Measurements from ENCODE around the gene SAMD1. TPM values are rescaled to one million over a fixed set of nuclear protein-coding genes. Genes with fewer than 3 reads are reported as not detected.

Gene SAMD1
- polyA plus RNA-seq, 2 of the 4 experiments (the other 2 are of a cell fraction) = 8.4 to 28.9 TPM

DNA sequence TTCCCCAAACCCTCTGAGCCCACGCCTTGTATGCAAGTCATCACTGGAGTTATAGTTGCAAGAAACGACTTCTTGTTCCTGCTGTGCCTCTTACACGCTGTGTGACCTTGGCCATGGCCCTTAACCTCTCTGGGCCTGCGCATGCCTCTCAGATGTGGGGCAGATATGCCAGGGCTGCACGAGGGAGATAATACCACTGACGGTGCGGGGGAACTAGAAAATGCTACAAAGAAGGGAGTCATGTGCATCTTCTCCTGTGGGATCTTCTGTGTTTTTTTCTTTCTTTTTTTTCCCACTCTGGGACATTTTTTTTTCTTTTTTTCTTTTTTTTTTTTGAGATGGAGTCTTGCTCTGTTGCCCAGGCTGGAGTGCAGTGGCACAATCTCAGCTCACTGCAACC, 4.3 kb upstream of the SAMD1 start:
- H3K9me3 ChIP-seq = peaks cover 11% of the 10 kb centered on the region
- no peak for TF ChIP-seq HOXB5 (CRISPR knock-in tag; IDR thresholded peaks at IDR 0.05)
- TF ChIP-seq ZFP36 (IDR thresholded peaks at IDR 0.05; ENCODE audit: borderline replicate concordance, partially characterized antibody) = peak; percentile 38
- FAIRE-seq = no peak
- no peak overlapping the region for H3K4me2 ChIP-seq
- ATAC-seq = no peak
- H3K4me1 ChIP-seq = 0 out of 3 replicates have a peak, but pooled peaks cover 4% of the 10 kb centered on the region
- 94% methylated on average over 7 of the region's 7 CpGs for WGBS (ENCODE audit: missing lambda C conversion rate)
- POLR2A ChIA-PET = no interaction called here
- no peak overlapping the region for H3K4me3 ChIP-seq
- H3K27ac ChIP-seq = no peak overlapping the region
- CTCF ChIA-PET = interaction anchor here (2.0 to 3.9 kb wide), 3 partner anchors 19 to 42 kb away, joined by 8 to 25 read pairs (median 8); partner anchors contain the start of gene ASF1B
- no peak for DNase-seq (ENCODE audit: low read depth in 1 of 2, low spot score in 1 of 2)

DNA sequence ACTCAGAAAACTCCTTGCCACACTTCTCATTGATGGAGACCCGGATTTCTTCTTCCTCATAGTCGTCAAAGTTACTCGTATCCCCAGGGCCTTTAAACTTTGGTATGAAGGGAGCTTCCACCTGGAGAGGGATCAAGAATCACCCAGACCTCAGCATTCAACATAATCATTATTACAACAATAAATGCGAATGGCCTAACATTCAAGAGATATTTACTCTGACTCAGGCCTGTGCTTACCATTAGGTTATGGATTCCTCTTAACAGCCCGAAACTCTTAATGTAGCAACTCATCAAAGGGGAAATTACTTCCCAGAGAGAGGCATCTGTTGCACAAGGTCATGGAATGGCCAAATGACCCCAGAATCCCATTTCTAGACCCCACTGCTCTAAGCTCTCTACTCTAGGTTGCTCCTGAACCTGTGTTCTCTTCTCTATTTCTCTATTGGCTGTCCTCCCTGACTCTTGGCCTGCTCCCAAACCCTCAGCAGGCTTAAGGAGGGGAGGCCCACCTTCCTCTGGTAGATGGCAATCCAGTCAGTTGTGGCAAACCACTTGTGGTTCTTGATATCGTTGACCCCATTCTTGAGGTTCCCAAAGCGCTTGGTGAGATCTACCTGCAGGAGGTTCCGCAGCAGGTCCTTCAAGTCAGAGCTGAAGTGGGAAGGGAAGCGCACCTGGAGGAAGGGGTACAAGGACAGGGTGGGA, 2.7 kb upstream of the SAMD1 start:
- TF ChIP-seq, protein P1, sequence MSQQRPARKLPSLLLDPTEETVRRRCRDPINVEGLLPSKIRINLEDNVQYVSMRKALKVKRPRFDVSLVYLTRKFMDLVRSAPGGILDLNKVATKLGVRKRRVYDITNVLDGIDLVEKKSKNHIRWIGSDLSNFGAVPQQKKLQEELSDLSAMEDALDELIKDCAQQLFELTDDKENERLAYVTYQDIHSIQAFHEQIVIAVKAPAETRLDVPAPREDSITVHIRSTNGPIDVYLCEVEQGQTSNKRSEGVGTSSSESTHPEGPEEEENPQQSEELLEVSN (IDR thresholded peaks at IDR 0.05; ENCODE audit: borderline replicate concordance, low read depth) = no peak
- TF ChIP-seq KDM1A (IDR thresholded peaks at IDR 0.05; ENCODE audit: low read depth) = peak; percentile 58; the same call in 1 of the 2 replicates
- TF ChIP-seq, protein P2, sequence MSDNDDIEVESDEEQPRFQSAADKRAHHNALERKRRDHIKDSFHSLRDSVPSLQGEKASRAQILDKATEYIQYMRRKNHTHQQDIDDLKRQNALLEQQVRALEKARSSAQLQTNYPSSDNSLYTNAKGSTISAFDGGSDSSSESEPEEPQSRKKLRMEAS (IDR thresholded peaks at IDR 0.05) = no peak
- Histone ChIP-seq H3K9me3 (peaks cover 11% of the 10 kb centered on the region), H3K27ac (no peak overlapping the region), H3K4me2 (no peak overlapping the region), H3K4me3 (no peak overlapping the region), H3K4me1 (0 out of 3 replicates have a peak, but pooled peaks cover 4% of the 10 kb centered on the region)
- DNase-seq (ENCODE audit: low read depth in 1 of 2, low spot score in 1 of 2) (no peak), FAIRE-seq (no peak), ATAC-seq (no peak)
- ChIA-PET CTCF (interaction anchor here (2.0 to 3.9 kb wide), 3 partner anchors 18 to 44 kb away, joined by 8 to 25 read pairs (median 8); partner anchors contain the start of gene ASF1B), POLR2A (no interaction called here)
- WGBS (ENCODE audit: missing lambda C conversion rate) = 96% methylated on average over 9 of the region's 9 CpGs

DNA sequence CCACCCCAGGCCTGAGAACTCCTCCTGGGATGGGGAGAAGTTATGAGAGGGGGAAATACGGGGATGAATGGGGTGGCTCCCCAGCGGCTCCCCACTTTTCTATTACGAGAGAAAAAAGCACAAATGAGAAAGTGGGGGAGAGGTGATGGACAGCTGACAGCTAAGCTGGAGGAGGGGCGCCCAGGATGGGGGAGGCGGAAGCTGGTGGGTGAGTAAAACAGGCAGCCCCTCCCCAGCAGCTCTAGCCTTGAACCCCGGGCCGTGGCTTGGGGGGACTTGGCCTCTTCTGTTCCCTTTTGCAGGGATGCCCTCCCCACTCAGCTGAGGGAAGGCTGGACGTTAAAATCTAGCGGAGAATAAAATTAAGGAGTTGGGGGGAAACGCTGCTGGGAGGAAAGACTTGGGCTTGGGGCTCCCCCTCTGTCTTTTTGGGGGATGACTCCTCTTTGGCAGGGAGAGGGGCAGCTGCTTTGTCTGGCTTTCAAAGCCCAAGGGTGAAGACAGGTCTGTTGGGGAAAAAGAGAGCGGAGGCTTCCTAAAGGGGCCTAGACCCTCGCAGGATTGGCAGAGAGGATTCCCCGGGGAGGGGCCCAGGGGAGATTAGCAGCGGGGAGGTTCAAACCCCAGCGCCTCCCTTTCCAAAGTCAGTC, 1.4 kb upstream of the SAMD1 start:
- DNase-seq (ENCODE audit: low read depth in 1 of 2, low spot score in 1 of 2) (no peak), ATAC-seq (no peak; a peak in 1 of 6 replicates), FAIRE-seq (no peak)
- peaks cover 11% of the 10 kb centered on the region for H3K9me3 ChIP-seq
- ChIA-PET POLR2A (no interaction called here), CTCF (interaction anchor here (1.0 to 1.1 kb wide), 2 partner anchors 8 to 10 kb away, joined by 4 to 5 read pairs; no protein-coding TSS in a partner anchor)
- WGBS (ENCODE audit: missing lambda C conversion rate) = 41% methylated on average over 15 of the region's 15 CpGs
- 0 out of 3 replicates have a peak, but pooled peaks cover 4% of the 10 kb centered on the region for H3K4me1 ChIP-seq
- H3K4me3 ChIP-seq = peak overlapping the region; percentile 87
- TF ChIP-seq EHMT2 (IDR thresholded peaks at IDR 0.05; ENCODE audit: low read depth) (no peak), GATA3 (IDR thresholded peaks at IDR 0.05; ENCODE audit: borderline replicate concordance) (no peak), RFX5 (IDR thresholded peaks at IDR 0.05) (no peak), BHLHE40 (IDR thresholded peaks at IDR 0.05; ENCODE audit: low read depth, low read length) (no peak)
- peak overlapping the region; percentile 69 for H3K4me2 ChIP-seq
- peak overlapping the region; percentile 99 for H3K27ac ChIP-seq

DNA sequence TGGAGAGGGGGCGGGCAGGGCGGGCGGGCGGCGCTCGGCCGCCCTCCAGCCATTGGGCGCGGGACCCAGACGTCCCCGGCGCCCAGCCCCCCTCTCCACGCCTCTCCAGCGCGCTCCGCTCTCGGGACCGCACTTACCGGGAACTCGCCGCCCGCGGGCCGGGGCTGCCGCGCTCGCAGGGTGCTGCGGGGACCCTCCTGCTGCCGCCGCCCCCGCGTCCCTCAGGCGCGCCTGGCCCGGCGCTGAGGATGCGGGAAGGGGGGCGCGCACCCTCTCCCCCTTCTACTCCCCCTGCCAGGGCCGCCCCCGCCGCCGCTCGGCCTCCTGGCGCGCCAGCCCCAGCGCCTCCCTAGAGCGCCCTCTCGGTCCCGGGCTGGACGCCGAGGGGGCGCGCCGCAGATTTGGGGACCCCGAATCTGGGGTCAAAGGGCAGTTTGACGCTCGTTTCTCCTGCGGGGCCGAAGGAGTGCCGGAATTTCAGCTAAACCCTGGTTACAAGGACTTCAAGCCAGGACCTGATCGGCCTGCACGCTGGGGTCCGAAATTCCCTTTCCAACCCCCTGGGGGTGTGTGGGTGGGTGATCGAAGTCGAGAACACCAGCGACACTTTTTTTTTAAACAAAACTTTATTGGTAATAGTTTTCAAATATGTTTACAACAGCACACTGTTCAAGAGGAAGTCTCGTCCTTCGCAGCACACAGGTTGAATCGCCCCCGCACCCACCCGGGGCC, 696 bp upstream of the SAMD1 start:
- FAIRE-seq (no peak), DNase-seq (ENCODE audit: low read depth in 1 of 2, low spot score in 1 of 2) (peak; percentile 62 to 67)
- CTCF ChIA-PET = interaction anchor here (1.0 to 1.1 kb wide), 2 partner anchors 9 to 11 kb away, joined by 4 to 5 read pairs; no protein-coding TSS in a partner anchor
- TF ChIP-seq, protein P3, sequence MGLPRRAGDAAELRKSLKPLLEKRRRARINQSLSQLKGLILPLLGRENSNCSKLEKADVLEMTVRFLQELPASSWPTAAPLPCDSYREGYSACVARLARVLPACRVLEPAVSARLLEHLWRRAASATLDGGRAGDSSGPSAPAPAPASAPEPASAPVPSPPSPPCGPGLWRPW (IDR thresholded peaks at IDR 0.05) = no peak
- TF ChIP-seq RNF2 (IDR thresholded peaks at IDR 0.05; ENCODE audit: borderline replicate concordance, low read depth) (no peak), CBX8 (IDR thresholded peaks at IDR 0.05) (no peak), RAD21 (conservative IDR thresholded peaks at IDR 0.05 in 1 of 2, IDR thresholded peaks at IDR 0.05 in 1 of 2) (no peak), PHF8 (IDR thresholded peaks at IDR 0.05; ENCODE audit: borderline replicate concordance, low read depth) (peak; percentile 57; the same call in 1 of the 2 replicates), ZC3H11A (IDR thresholded peaks at IDR 0.05) (no peak), KDM1A (IDR thresholded peaks at IDR 0.05; ENCODE audit: low read depth) (no peak), HOXA7 (CRISPR knock-in tag; IDR thresholded peaks at IDR 0.05) (no peak), EP300 (IDR thresholded peaks at IDR 0.05) (no peak), GATA3 (IDR thresholded peaks at IDR 0.05; ENCODE audit: borderline replicate concordance) (no peak), POLR2A (IDR thresholded peaks at IDR 0.05; ENCODE audit: low read length) (peak; percentile 68), SMC3 (IDR thresholded peaks at IDR 0.05) (no peak)
- TF ChIP-seq, protein P4, sequence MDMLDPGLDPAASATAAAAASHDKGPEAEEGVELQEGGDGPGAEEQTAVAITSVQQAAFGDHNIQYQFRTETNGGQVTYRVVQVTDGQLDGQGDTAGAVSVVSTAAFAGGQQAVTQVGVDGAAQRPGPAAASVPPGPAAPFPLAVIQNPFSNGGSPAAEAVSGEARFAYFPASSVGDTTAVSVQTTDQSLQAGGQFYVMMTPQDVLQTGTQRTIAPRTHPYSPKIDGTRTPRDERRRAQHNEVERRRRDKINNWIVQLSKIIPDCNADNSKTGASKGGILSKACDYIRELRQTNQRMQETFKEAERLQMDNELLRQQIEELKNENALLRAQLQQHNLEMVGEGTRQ (IDR thresholded peaks at IDR 0.05) = no peak
- TF ChIP-seq, protein P5, sequence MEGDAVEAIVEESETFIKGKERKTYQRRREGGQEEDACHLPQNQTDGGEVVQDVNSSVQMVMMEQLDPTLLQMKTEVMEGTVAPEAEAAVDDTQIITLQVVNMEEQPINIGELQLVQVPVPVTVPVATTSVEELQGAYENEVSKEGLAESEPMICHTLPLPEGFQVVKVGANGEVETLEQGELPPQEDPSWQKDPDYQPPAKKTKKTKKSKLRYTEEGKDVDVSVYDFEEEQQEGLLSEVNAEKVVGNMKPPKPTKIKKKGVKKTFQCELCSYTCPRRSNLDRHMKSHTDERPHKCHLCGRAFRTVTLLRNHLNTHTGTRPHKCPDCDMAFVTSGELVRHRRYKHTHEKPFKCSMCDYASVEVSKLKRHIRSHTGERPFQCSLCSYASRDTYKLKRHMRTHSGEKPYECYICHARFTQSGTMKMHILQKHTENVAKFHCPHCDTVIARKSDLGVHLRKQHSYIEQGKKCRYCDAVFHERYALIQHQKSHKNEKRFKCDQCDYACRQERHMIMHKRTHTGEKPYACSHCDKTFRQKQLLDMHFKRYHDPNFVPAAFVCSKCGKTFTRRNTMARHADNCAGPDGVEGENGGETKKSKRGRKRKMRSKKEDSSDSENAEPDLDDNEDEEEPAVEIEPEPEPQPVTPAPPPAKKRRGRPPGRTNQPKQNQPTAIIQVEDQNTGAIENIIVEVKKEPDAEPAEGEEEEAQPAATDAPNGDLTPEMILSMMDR (IDR thresholded peaks at IDR 0.05) = peak; percentile 40; the same call in 2 of the 3 replicates
- TF ChIP-seq, protein P6, sequence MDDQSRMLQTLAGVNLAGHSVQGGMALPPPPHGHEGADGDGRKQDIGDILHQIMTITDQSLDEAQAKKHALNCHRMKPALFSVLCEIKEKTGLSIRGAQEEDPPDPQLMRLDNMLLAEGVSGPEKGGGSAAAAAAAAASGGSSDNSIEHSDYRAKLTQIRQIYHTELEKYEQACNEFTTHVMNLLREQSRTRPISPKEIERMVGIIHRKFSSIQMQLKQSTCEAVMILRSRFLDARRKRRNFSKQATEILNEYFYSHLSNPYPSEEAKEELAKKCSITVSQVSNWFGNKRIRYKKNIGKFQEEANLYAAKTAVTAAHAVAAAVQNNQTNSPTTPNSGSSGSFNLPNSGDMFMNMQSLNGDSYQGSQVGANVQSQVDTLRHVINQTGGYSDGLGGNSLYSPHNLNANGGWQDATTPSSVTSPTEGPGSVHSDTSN (IDR thresholded peaks at IDR 0.05) = no peak

More for the DNA sequence above, 696 bp upstream of the SAMD1 start:
- peak; percentile 73 to 89 for ATAC-seq
- POLR2A ChIA-PET = no interaction called here
- H3K4me2 ChIP-seq = peak overlapping the region; percentile 69
- 0 out of 3 replicates have a peak, but pooled peaks cover 4% of the 10 kb centered on the region for H3K4me1 ChIP-seq
- H3K27ac ChIP-seq = peak overlapping the region; percentile 99
- H3K4me3 ChIP-seq = peak overlapping the region; percentile 87
- H3K9me3 ChIP-seq = peaks cover 11% of the 10 kb centered on the region
- 1% methylated on average over 17 of the region's 72 CpGs for WGBS (ENCODE audit: missing lambda C conversion rate)
